Measurements from ENCODE around the gene KRT6B.
"Not testable (repeated sequence)": the region's sequence is repeated elsewhere in the genome, so short reads cannot be mapped to it uniquely, and the experiment has no call there.

The KRT6B gene

DNA sequence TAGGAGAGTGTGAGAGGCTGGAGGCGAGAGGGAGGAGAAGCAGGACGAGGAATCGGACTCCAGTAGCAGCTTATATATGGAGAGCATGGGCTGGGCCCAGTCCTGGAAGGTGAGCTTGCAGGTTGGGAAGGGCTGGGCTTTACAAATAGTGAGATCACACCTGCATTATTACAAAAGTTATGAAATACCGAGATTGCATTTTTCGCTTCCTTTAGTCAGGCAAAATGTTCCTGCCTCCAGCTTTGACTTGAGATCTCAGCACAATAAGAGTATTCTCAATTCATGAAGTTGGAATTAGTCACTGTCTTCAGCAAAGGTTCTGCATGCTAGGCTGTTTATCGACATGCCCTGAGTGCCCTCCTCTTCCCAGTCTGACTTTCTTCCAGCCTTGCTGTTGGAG, at the start of gene KRT6B:
KRT6B (minus strand) TSS at position 46 of the 400 bp plus-strand sequence. CDS start 68 bp downstream, outside the sequence.
- no peak for DNase-seq (ENCODE audit: low spot score)

DNA sequence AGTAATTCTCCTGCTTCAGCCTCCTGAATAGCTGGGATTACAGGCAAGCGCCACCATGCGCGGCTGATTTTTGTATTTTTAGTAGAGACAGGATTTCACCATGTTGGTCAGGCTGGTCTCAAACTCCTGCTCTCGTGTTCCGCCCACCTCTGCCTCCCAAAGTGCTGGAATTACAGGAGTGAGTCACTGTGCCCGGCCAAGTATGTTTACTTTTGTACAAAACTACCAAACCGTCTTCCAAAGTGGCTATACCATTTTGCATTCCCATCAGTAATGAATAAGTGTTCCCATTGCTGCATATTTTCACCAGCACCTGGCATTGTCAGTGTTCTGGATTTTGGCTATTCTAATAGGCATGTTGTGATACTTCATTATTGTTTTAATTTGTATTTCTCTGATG, 49.5 kb upstream of the KRT6B start:
- DNase-seq (ENCODE audit: low spot score): no peak

DNA sequence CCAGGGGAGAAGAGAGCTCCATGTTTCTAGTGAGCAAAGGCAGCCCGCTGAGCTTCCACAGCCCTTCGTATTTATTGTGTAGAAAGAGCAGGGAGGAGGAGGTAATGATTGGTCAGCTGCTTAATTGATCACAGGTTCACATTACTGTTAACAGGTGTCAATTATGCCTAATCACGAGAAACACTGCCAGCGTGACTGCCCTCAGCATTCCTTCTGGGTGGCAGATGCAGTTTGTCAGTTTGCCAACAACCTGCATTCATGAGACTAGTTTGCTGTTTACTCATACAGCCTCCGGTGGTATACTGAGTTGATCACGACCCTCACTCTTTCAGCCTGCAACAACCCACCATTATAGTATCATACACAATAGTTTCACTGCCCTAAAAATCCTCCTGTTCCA, 48.6 kb upstream of the KRT6B start:
- DNase-seq (ENCODE audit: low spot score): not testable (repeated sequence)

DNA sequence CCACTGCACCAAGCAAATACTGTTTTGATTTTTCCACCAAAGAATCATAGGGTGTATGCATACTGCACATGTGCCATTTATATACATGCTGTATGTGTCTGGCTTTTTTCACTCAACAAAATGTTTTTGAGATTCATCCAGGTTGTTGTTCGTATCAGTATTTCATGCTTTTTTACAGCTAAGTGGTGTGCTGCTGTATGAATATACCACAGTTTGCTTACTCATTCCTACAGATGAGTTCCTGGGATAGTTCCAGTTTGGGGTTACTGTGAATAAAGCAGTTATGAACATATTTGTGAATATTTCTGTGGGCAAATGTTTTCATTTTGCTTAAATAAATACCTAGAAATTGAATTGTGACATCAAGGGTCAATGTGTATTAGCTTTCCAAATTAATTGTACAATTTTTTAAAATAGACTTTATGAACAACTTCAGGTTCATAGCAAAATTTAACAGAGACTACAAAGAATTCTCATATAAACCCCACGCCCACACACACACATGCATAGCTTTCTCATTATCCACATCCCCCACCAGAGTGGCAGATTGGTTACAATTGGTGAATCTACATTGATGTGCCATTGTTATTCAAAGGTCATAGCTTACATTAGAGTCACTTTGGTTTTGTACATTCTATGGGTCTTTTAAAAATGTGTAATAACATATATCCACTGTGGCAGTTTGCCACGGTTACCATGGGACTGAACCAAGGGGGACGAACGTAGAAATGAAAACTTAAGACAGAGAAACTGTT, 48.0 kb upstream of the KRT6B start:
- DNase-seq (ENCODE audit: low spot score): no peak

DNA sequence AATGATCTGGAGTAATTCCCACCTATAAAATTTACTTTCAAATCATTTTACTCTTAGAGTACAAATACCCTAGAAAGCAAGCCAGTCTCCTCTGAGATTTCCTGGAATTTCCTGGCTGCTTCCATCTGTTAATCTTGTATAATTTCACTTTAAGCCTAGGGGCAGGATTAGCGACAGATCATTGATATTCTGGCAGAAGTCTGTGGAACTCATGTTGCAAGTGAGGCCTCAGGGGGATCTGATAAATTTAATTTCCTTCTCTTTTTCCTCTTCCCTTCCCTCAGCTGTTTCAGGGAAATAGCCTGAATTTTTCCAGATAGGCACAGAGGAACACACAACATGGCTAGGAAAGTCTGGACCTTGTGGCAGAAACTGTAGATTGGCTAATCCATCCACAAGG, 47.0 kb upstream of the KRT6B start:
- no peak for DNase-seq (ENCODE audit: low spot score)

DNA sequence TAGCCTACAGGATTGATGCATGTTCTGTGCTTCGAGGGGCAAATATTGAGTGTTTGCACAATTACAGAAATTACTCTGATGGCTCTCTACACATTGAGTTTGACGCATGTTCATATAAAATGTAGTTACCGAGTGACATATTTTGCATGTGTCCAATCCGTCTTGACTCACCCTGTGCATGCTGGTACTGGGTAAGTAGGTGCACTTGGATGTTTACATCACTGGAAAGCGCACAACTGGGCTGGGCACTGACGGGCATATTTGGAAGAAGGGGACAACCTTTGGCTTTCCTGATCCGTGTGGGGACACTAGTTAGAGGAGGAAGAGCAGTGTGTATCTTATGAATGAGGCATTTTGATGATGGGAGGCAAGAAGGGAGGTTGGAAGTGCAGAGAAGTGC, 46.0 kb upstream of the KRT6B start:
- no peak for DNase-seq (ENCODE audit: low spot score)

DNA sequence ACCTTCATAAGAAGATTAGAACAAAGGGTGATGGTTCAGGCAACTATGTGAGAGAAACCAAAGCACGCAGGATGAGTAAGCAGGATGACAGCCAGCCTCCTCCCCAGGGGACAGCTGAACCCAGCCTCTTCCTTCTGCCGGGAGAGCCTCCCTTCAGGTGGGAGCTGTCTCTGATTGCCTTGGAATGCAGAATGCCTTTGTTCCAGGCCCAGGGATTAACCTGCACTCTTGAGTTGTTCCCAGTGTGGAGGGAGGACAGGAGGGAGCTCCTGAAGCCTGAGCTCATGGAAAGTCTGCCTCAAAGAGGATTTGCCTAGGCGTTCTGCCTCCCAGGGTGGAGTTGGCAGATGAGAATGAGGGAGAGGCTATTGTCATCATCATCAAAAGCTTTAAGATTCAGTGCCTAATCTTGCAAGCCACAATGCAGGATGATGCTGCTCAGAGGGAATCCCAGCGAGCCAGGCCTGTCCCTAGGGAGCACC, 44.7 kb upstream of the KRT6B start:
- peak; percentile 84 for DNase-seq (ENCODE audit: low spot score)

DNA sequence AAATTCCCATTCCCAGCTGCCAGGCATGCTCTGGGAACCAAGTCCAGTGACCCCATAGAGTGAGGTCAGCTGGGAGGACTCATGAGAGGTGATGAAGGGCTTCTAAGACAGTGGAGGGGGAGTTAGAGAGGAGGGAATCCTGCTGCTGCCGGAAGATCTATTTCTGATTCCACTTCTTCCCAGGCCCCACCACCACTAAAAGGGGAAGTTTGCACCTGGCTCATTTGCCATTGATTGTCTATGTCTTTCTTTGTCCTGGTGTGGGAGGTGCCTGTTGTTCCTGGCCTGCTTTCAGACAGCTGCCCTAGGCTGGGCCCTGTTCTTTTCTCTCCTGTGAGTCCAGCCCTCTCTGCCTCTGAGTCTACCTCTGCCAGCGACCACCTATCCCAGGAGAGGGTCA, 44.1 kb upstream of the KRT6B start:
- DNase-seq (ENCODE audit: low spot score): no peak

DNA sequence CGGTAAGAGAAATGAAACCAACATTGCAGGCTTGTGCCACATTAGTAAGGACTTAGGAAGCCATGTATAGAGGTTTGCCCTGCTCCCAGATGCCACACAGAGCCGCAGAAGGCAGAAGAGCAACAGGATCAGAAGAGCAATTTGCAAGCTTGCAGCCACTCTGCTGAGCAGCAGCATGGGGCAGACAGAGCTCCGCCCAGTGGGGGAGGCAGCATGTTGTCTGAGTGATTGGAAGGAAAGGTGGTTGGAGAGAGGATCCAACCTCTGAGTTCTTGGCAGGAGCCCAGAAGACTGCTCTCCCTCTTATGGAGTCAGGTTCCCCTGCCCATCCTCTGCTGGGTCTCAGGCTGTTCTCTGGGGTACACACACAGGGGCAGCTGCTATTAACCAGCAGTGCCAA, 43.4 kb upstream of the KRT6B start:
- peak; percentile 27 for DNase-seq (ENCODE audit: low spot score)

DNA sequence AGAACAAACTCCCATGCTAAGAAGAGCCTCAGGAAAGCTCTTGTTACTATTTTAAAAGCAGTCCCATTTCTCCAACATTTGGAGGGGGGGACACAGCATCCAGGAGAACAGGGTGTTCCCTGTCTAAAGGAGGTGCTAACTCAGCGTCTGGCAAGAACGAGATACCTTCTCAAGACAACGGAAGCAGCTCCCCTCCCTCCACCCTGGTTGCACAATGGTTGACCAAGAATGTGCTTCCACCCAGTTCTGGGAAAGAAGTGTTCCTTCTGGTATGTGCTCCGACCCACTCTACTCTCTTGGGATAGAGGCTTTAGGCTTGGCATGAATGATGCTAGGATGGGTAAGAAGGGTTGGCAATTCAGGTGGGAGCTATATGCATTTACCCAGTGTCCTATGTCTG, 42.6 kb upstream of the KRT6B start:
- DNase-seq (ENCODE audit: low spot score): peak; percentile 78

DNA sequence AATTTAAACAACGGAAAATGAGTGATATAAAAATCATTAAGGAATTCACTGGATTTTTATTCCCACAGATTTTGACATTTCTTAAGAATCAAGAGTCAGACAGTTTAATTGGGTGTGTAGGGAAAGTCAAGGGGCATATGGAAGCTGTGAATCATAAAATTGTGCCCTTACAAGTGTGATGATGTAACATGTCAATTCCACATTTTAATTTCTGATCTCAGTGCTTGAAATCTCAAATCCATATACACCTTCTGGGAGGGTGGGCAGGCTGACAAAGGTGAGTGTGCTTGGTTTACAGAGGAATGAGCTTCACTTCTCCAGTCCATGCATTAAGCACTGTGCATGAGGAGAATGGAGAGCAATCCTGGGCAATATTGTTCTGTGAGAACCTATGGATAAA, 42.2 kb upstream of the KRT6B start:
- no peak for DNase-seq (ENCODE audit: low spot score)

DNA sequence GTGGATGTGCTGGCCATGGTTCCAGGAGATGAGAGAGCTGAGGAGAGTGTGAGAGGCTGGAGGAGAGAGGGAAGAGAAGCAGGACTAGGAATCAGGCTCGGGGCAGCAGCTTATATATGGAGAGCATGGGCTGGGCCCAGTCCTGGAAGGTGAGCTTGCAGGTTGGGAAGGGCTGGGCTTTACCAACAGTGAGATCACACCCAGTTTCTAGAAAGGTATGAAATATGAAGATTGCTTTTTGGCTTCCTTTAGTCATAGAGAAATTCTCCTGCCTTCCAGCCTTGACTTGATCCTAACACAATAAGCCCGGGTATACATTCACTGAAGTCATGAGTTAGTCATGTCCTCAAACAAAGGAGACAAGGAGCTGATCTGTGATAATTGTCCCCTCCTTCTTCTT, 41.2 kb upstream of the KRT6B start, which contains the start of gene KRT6A:
KRT6A (minus strand) TSS at position 86 of the 400 bp plus-strand sequence; CDS start at position 17, 69 bp downstream.
- DNase-seq (ENCODE audit: low spot score): no peak

DNA sequence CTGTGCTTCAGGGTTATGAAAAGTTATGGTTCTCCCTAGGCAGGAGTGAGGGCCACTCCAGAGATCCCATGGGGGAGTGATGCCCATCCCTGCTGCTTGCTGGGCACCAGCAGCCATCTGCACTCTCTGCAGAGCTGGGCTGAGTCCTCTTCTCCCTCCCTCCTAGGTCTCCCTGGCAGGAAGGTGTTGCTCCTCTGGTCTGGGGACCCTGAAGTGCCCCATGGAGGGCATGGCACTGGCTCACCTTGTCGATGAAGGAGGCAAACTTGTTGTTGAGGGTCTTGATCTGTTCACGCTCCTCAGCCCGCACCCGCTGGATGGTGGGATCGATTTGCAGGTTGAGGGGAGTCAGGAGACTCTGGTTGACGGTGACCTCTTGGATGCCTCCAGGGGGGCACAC, 40.5 kb upstream of the KRT6B start:
- not testable (repeated sequence) for DNase-seq (ENCODE audit: low spot score)

DNA sequence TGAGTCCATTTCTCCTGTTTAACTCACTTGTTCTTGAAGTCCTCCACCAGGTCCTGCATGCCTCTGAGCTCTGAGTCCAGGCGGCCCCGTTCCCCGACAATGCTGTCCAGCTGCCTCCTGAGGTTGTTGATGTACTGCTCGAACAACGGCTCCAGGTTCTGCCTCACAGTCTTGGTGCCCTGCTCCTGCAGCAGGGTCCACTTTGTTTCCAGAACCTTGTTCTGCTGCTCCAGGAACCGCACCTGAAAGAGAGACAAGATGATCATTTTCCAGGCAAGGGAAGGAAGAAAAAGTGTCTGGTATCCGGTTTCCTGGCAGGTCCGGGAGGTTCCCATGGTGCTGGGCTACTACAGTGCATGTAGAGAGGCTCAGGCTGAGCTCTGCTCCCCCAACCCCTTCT, 39.5 kb upstream of the KRT6B start:
- DNase-seq (ENCODE audit: low spot score): not testable (repeated sequence)

DNA sequence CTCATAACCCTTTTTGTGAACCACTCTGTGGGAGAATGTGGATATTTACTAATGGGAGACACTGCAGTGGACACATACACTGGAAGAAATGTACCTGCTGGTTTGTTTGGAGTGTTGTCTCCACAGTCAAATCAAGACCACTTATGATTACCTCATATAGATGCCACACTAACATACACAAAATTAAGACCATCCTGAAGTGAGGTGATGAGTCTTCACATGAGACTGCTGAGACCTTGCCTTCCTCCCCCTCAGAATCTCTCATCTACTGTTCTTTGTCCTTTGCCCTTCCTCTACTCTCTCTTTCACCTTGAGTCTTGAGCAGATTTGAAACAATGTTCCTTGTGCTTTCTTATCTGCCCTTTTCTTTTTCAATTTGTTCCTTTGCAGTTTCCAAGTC, 36.8 kb upstream of the KRT6B start:
- no peak for DNase-seq (ENCODE audit: low spot score)

DNA sequence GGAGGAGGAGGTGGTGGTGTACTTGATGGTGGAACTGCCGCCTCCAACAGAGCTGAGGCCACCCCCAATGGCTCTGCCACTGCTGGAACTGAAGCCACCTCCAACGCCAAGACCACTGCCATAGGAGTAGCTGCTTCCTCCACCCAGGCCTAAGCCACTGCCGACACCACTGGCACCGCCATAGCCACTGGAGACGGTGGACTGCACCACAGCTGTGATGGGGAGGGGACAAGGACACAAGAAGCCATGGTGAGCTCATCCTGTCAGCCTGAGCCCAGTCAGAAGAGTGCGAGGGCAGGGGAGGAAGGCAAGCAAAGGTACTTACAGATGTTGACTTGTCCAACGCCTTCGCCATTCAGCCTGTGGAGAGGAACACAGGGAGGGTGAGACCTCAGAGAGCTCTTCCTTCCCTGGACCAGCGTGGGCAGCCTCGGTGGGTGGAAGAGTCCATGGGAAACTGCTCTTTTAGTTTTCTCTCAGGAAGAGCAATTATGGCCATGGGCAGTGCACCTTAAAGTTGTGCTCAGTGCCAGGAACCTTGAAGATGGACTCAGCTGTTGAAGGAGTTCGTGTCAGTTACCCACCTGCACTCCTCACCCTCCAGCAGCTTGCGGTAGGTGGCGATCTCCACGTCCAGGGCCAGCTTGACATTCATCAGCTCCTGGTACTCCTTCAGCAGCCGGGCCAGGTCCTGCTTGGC, 35.9 kb upstream of the KRT6B start:
- not testable (repeated sequence) for DNase-seq (ENCODE audit: low spot score)

DNA sequence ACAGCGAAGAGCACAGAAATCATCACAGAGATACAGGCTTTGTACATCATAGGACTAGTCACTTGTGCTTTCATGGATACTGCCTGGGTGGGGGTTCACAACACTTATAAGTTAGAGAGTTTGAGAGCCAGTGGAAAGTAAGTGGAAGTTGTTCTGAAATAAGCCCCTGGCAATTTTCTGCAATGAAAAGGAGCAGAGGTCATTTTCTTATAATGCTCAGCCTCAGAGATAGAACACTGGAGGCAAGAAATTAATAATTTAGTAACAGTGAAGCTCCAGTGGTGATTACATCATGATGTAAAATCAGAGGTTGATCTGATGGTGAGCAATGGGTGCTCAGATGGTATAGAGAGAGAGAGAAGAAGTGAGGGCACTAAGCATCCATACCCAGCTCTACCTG, 35.3 kb upstream of the KRT6B start:
- no peak for DNase-seq (ENCODE audit: low spot score)

DNA sequence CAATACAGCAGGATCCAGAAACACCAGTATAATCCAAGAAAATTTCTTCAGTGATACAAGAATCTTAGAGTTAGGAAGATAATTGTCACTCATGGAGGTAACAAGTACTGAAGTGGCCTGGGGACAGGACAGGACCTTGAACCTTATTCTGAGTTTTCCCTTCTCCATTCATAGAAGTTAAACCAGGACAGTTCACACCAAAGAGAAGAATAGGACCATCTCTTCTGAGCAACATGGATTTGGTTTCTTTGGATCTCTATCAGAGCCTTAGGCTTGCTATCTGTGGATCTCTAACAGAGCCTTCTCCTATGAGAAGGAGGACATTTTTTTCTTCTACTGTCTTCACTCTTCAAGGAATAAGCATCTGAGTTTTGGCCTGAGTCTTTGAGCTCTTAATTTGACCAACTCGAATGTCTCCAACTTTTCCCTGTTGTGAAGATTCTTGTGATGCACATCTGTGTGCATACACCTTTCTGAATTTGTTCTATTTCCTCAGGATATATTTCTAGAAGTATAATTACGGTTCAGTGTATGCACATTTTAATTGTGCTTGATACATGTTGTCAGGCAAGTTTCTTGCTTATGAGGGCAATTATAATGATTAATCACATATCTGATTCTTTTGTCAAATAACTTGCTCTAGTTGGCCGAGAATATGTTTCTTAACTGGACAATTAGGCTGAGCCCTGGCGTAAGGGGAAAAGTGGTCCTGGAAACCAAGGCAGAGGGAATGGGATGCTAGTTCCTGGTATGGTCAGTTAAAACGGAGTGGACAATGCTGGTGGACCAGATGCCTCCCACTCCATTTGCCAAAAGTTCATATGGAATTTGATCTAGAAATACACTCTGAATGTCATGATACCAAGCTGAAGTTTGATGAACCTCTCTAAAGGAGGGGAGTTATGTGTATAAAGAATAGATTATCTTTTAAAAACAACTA, 34.5 kb upstream of the KRT6B start:
- DNase-seq (ENCODE audit: low spot score): no peak

DNA sequence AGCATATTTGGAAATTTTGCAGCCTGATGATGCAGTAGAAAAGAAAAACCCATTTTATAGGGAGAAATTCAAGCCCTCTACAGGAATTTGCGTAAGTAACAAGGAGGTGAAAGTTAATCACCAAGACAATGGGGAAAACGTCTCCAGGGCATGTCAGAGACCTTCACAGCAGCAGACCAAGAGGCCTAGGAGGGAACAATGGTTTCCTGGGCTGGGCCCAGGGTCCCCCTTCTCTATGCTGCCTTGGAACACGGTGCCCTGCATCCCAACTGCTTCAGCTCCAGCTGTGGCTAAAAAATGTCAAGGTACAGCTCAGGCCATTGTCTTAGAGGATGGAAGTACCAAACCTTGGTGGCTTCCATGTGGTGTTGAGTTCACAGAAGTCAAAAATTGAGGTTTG, 28.1 kb upstream of the KRT6B start:
- no peak for DNase-seq (ENCODE audit: low spot score)

DNA sequence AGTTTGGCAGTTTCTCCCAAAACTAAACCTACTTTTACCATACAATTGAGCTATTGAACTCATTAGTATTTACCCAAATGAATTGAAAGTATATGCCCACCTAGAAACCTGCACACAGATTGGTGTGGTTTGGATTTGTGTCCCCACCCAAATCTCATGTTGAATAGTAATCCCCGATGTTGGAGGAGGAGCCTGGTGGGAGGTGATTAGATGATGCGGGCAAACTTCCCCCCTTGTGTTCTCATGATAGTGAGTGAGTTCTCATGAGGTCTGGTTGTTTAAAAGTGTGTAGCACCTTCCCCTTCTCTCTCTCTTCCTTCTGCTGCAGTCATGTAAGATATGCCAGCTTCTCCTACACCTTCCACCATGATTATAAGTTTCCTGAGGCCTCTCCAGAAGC, 25.7 kb upstream of the KRT6B start:
- DNase-seq (ENCODE audit: low spot score): no peak

DNA sequence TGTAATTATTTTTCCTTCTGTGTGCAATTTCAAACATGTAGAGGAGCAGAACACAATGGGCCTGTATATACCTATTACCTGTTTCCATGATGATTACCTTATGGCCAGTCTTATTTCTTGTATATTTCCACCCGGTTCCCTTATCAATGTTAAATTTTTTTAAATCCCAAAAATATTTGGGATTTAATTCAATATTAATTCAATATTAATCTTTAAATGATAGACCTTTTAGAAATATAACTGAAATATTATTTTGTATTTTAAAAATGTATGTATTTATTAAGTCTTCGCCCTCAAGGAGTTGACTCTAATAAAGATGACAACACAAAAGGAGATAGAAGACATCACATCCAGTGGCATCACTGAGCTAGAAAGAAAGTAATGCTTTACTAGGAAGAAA, 22.3 kb upstream of the KRT6B start:
- DNase-seq (ENCODE audit: low spot score): no peak

DNA sequence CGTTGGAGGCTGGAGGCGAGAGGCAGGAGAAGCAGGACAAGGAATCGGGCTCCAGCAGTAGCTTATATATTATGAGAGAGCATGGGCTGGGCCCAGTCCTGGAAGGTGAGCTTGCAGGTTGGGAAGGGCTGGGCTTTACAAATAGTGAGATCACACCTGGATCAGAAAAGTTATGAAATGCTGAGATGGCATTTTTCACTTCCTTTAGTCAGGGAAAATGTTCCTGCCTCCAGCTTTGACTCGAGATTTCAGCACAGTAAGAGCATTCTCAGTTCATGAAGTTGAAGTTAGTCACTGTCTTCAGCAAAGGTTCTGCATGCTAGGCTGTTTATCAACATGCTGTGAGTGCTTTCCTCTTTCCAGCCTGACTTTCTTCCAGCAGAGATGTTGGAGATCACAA, 21.8 kb upstream of the KRT6B start, which contains the start of gene KRT6C:
KRT6C (minus strand) TSS at position 38 of the 400 bp plus-strand sequence. CDS start 68 bp downstream, outside the sequence.
- no peak for DNase-seq (ENCODE audit: low spot score)
